ENCODE data around the gene FAM180A.
"Not testable (repeated sequence)": the region's sequence is repeated elsewhere in the genome, so short reads cannot be mapped to it uniquely, and the experiment has no call there.

DNA sequence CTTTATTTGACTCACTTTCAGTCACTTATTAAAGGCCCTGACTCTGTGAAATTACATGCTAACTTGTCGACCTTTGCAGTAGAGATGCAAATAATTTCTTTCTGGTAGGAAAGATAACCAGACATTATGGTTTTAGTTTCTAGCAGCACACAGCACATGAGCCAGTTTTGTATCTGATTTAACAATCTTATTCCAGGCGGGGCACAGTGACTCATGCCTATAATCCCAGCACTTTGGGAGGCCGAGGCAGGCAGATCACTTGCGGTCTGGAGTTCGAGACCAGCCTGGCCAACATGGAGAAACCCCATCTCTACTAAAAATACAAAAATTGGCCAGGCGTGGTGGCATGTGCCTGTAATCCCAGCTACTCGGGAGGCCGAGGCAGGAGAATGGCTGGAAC, 27.3 kb upstream of the FAM180A start:
- TF ChIP-seq YY1 (IDR thresholded peaks at IDR 0.05; ENCODE audit: insufficient read depth, insufficient read length); ZNF274 (IDR thresholded peaks at IDR 0.05; ENCODE audit: low read depth, low read length); SUZ12 (IDR thresholded peaks at IDR 0.05; ENCODE audit: extremely low read depth, insufficient read depth, insufficient read length): not testable (repeated sequence)
